Measurements from ENCODE around the gene IFRD2. TPM values are rescaled to one million over a fixed set of nuclear protein-coding genes. Genes with fewer than 3 reads are reported as not detected.
A peak's percentile ranks its signal among the peaks of the same experiment; 100 is the strongest.

IFRD2 gene
- total RNA-seq, 5 donors from 2014 or later (not counting 1 experiment from before 2014, with no cell fraction given): 50.0 to 91.2 (median 75.9) TPM

GRCh38 chr3:50255251-50255615, 37.0 kb downstream of the IFRD2 start:
- Mint-ChIP-seq H3K9me3 (no peaks in the 10 kb centered on the region), H3K4me1 (peaks cover 22 to 31% (median 30%) of the 10 kb centered on the region in 3 donors), H3K27me3 (no peaks in the 10 kb centered on the region), H3K36me3 (peaks cover 37% of the 10 kb centered on the region), H3K27ac (no peak overlapping the region), H3K4me3 (no peak overlapping the region)
- ChIA-PET CTCF (no interaction called here), POLR2A (interaction anchor here in 1 of 2 donors (0.7 kb wide), 1 partner anchor 26 kb away, joined by 8 read pairs; no protein-coding TSS in a partner anchor)
- H3K27me3 ChIP-seq (replicated peaks in 1 of 2; ENCODE audit: control insufficient read depth in 2 of 2, extremely low read depth in 1 of 2, insufficient read depth in 2 of 2, low read length in 1 of 2): no peaks in the 10 kb centered on the region
- H3K4me3 ChIP-seq (ENCODE audit: control insufficient read depth in 1 of 2, extremely low read depth in 1 of 2, low read length in 1 of 2): no peak overlapping the region
- peaks cover 23 to 78% of the 10 kb centered on the region in 2 donors for H3K36me3 ChIP-seq (ENCODE audit: control insufficient read depth in 2 of 2, extremely low read depth in 1 of 2, insufficient read depth in 1 of 2, low read length in 1 of 2)
- peaks cover 2 to 45% of the 10 kb centered on the region in 2 experiments for H3K4me1 ChIP-seq (ENCODE audit: control insufficient read depth in 1 of 2, extremely low read depth in 1 of 2, insufficient read depth in 2 of 2, low read length in 2 of 2)
- H3K9me3 ChIP-seq: no peaks in the 10 kb centered on the region
- no peak overlapping the region for H3K27ac ChIP-seq (ENCODE audit: low read length)
- 98% methylated on average over 7 of the region's 9 CpGs for WGBS (ENCODE audit: insufficient coverage)
- ATAC-seq (replicated peaks in 1 of 4): no peak
- no peak for DNase-seq

GRCh38 chr3:50254577-50255250, 37.5 kb downstream of the IFRD2 start:
- CTCF ChIA-PET: no interaction called here
- no peak for ATAC-seq (replicated peaks in 1 of 4)

GRCh38 chr3:50251220-50251619, 41.0 kb downstream of the IFRD2 start:
- ChIA-PET POLR2A (no interaction called here), CTCF (interaction anchor here (0.6 to 0.9 kb wide), 3 partner anchors 9 to 316 kb away, joined by 3 read pairs; no protein-coding TSS in a partner anchor)
- 71% methylated on average over 7 of the region's 8 CpGs for WGBS (ENCODE audit: insufficient coverage)
- Histone ChIP-seq H3K4me3 (ENCODE audit: control insufficient read depth in 1 of 2, extremely low read depth in 1 of 2, low read length in 1 of 2) (no peak overlapping the region), H3K27ac (ENCODE audit: low read length) (no peak overlapping the region), H3K36me3 (ENCODE audit: control insufficient read depth in 2 of 2, extremely low read depth in 1 of 2, insufficient read depth in 1 of 2, low read length in 1 of 2) (peaks cover 15 to 78% of the 10 kb centered on the region in 2 donors), H3K9me3 (no peaks in the 10 kb centered on the region), H3K4me1 (ENCODE audit: control insufficient read depth in 1 of 2, extremely low read depth in 1 of 2, insufficient read depth in 2 of 2, low read length in 2 of 2) (peaks cover 13 to 74% of the 10 kb centered on the region in 2 experiments), H3K27me3 (replicated peaks in 1 of 2; ENCODE audit: control insufficient read depth in 2 of 2, extremely low read depth in 1 of 2, insufficient read depth in 2 of 2, low read length in 1 of 2) (no peaks in the 10 kb centered on the region)
- no peak for ATAC-seq (replicated peaks in 1 of 4)
- no peaks in the 10 kb centered on the region for H3K9me3 Mint-ChIP-seq
- no peak for DNase-seq
- peaks cover 18% of the 10 kb centered on the region for H3K36me3 Mint-ChIP-seq
- H3K27me3 Mint-ChIP-seq: no peaks in the 10 kb centered on the region
- peaks cover 46 to 57% (median 57%) of the 10 kb centered on the region in 3 donors for H3K4me1 Mint-ChIP-seq
- peak overlapping the region in 1 of 3 donors; percentile 10 for H3K4me3 Mint-ChIP-seq
- H3K27ac Mint-ChIP-seq: peak overlapping the region in 1 of 2 donors; percentile 52

More at GRCh38 chr3:50254577-50255250, 37.5 kb downstream of the IFRD2 start:
- Histone ChIP-seq H3K4me3 (ENCODE audit: control insufficient read depth in 1 of 2, extremely low read depth in 1 of 2, low read length in 1 of 2) (no peak overlapping the region), H3K27me3 (replicated peaks in 1 of 2; ENCODE audit: control insufficient read depth in 2 of 2, extremely low read depth in 1 of 2, insufficient read depth in 2 of 2, low read length in 1 of 2) (no peaks in the 10 kb centered on the region), H3K27ac (ENCODE audit: low read length) (no peak overlapping the region), H3K36me3 (ENCODE audit: control insufficient read depth in 2 of 2, extremely low read depth in 1 of 2, insufficient read depth in 1 of 2, low read length in 1 of 2) (peaks cover 23 to 83% of the 10 kb centered on the region in 2 donors), H3K4me1 (ENCODE audit: control insufficient read depth in 1 of 2, extremely low read depth in 1 of 2, insufficient read depth in 2 of 2, low read length in 2 of 2) (peaks cover under 1 to 47% of the 10 kb centered on the region in 2 experiments), H3K9me3 (no peaks in the 10 kb centered on the region)
- POLR2A ChIA-PET: no interaction called here
- peaks cover 37% of the 10 kb centered on the region for H3K36me3 Mint-ChIP-seq
- no peaks in the 10 kb centered on the region for H3K9me3 Mint-ChIP-seq
- peaks cover 23 to 34% (median 33%) of the 10 kb centered on the region in 3 donors for H3K4me1 Mint-ChIP-seq
- peak in 2 of 35 experiments; percentile 17 to 48 for DNase-seq
- H3K27me3 Mint-ChIP-seq: no peaks in the 10 kb centered on the region
- 91% methylated on average over 5 of the region's 8 CpGs for WGBS (ENCODE audit: insufficient coverage)
- H3K4me3 Mint-ChIP-seq: no peak overlapping the region
- H3K27ac Mint-ChIP-seq: no peak overlapping the region

GRCh38 chr3:50250514-50250913, 41.7 kb downstream of the IFRD2 start:
- Mint-ChIP-seq H3K36me3 (peaks cover 15% of the 10 kb centered on the region), H3K9me3 (no peaks in the 10 kb centered on the region), H3K4me3 (peak overlapping the region in 1 of 3 donors; percentile 10), H3K27ac (peak overlapping the region; percentile 36 to 62), H3K4me1 (peaks cover 53 to 64% (median 63%) of the 10 kb centered on the region in 3 donors), H3K27me3 (no peaks in the 10 kb centered on the region)
- H3K9me3 ChIP-seq: no peaks in the 10 kb centered on the region
- ChIA-PET CTCF (interaction anchor here (0.5 to 0.9 kb wide), 4 partner anchors 8 to 26 kb away, joined by 3 to 7 read pairs (median 3); no protein-coding TSS in a partner anchor), POLR2A (interaction anchor here in 1 of 2 donors (1.1 kb wide), 1 partner anchor 15 kb away, joined by 3 read pairs; no protein-coding TSS in a partner anchor)
- H3K4me1 ChIP-seq (ENCODE audit: control insufficient read depth in 1 of 2, extremely low read depth in 1 of 2, insufficient read depth in 2 of 2, low read length in 2 of 2): peaks cover 16 to 81% of the 10 kb centered on the region in 2 experiments
- peaks cover 14 to 73% of the 10 kb centered on the region in 2 donors for H3K36me3 ChIP-seq (ENCODE audit: control insufficient read depth in 2 of 2, extremely low read depth in 1 of 2, insufficient read depth in 1 of 2, low read length in 1 of 2)
- no peak for DNase-seq
- no CpG with 5 or more reads among the region's 4 CpGs for WGBS (ENCODE audit: insufficient coverage)
- no peak overlapping the region for H3K27ac ChIP-seq (ENCODE audit: low read length)
- H3K27me3 ChIP-seq (replicated peaks in 1 of 2; ENCODE audit: control insufficient read depth in 2 of 2, extremely low read depth in 1 of 2, insufficient read depth in 2 of 2, low read length in 1 of 2): no peaks in the 10 kb centered on the region
- ATAC-seq (replicated peaks in 1 of 4): no peak
- no peak overlapping the region for H3K4me3 ChIP-seq (ENCODE audit: control insufficient read depth in 1 of 2, extremely low read depth in 1 of 2, low read length in 1 of 2)

GRCh38 chr3:50249457-50249856, 42.8 kb downstream of the IFRD2 start:
- POLR2A ChIA-PET: interaction anchor here in 1 of 2 donors (1.1 kb wide), 1 partner anchor 14 kb away, joined by 3 read pairs; no protein-coding TSS in a partner anchor
- H3K36me3 ChIP-seq (ENCODE audit: control insufficient read depth in 2 of 2, extremely low read depth in 1 of 2, insufficient read depth in 1 of 2, low read length in 1 of 2): peaks cover 9 to 64% of the 10 kb centered on the region in 2 donors
- no peaks in the 10 kb centered on the region for H3K9me3 ChIP-seq
- DNase-seq (no peak), ATAC-seq (replicated peaks in 1 of 4) (no peak)
- WGBS (ENCODE audit: insufficient coverage): 100% methylated on average over 4 of the region's 5 CpGs
- CTCF ChIA-PET: interaction anchor here (0.8 to 1.8 kb wide), 3 partner anchors 8 to 57 kb away, joined by 3 to 8 read pairs (median 3); no protein-coding TSS in a partner anchor
- no peak overlapping the region for H3K4me3 ChIP-seq (ENCODE audit: control insufficient read depth in 1 of 2, extremely low read depth in 1 of 2, low read length in 1 of 2)
- Mint-ChIP-seq H3K4me3 (no peak overlapping the region), H3K4me1 (peaks cover 63 to 71% (median 71%) of the 10 kb centered on the region in 3 donors), H3K9me3 (no peaks in the 10 kb centered on the region), H3K27ac (peak overlapping the region in 1 of 2 donors; percentile 34), H3K27me3 (no peaks in the 10 kb centered on the region), H3K36me3 (peaks cover 15% of the 10 kb centered on the region)
- H3K4me1 ChIP-seq (ENCODE audit: control insufficient read depth in 1 of 2, extremely low read depth in 1 of 2, insufficient read depth in 2 of 2, low read length in 2 of 2): peaks cover 19 to 91% of the 10 kb centered on the region in 2 experiments
- no peak overlapping the region for H3K27ac ChIP-seq (ENCODE audit: low read length)
- no peaks in the 10 kb centered on the region for H3K27me3 ChIP-seq (replicated peaks in 1 of 2; ENCODE audit: control insufficient read depth in 2 of 2, extremely low read depth in 1 of 2, insufficient read depth in 2 of 2, low read length in 1 of 2)

GRCh38 chr3:50248387-50248786, 43.8 kb downstream of the IFRD2 start:
- WGBS (ENCODE audit: insufficient coverage): 67% methylated on average over 3 of the region's 3 CpGs
- H3K4me1 Mint-ChIP-seq: peaks cover 69 to 74% (median 72%) of the 10 kb centered on the region in 3 donors
- DNase-seq: no peak
- no peaks in the 10 kb centered on the region for H3K27me3 ChIP-seq (replicated peaks in 1 of 2; ENCODE audit: control insufficient read depth in 2 of 2, extremely low read depth in 1 of 2, insufficient read depth in 2 of 2, low read length in 1 of 2)
- H3K4me1 ChIP-seq (ENCODE audit: control insufficient read depth in 1 of 2, extremely low read depth in 1 of 2, insufficient read depth in 2 of 2, low read length in 2 of 2): peaks cover 21 to 97% of the 10 kb centered on the region in 2 experiments
- H3K36me3 Mint-ChIP-seq: peaks cover 10% of the 10 kb centered on the region
- H3K4me3 ChIP-seq (ENCODE audit: control insufficient read depth in 1 of 2, extremely low read depth in 1 of 2, low read length in 1 of 2): no peak overlapping the region
- H3K27ac ChIP-seq (ENCODE audit: low read length): peak overlapping the region; percentile 45
- H3K27ac Mint-ChIP-seq: peak overlapping the region; percentile 78 to 88
- H3K9me3 ChIP-seq: no peaks in the 10 kb centered on the region
- no peaks in the 10 kb centered on the region for H3K27me3 Mint-ChIP-seq
- CTCF ChIA-PET: interaction anchor here in 1 of 2 donors (0.6 to 1.8 kb wide), 2 partner anchors 11 to 22 kb away, joined by 5 to 8 read pairs; no protein-coding TSS in a partner anchor
- no peak for ATAC-seq (replicated peaks in 1 of 4)
- POLR2A ChIA-PET: no interaction called here
- peak overlapping the region in 1 of 3 donors; percentile 55 for H3K4me3 Mint-ChIP-seq
- no peaks in the 10 kb centered on the region for H3K9me3 Mint-ChIP-seq
- peaks cover 5 to 61% of the 10 kb centered on the region in 2 donors for H3K36me3 ChIP-seq (ENCODE audit: control insufficient read depth in 2 of 2, extremely low read depth in 1 of 2, insufficient read depth in 1 of 2, low read length in 1 of 2)

All from T-cell (primary cell).